Ramos (cell line): ENCODE results near the gene JPT2.

Experiments used
- in situ Hi-C: fragments of 300-500 bp; cut with MboI; formaldehyde crosslinking; loops from one replicate; pipeline ENCODE4 v1.14.3; 2022; ENCODE audit warnings: low sequenced_read_pairs; ENCODE audit not compliant: unreplicated experiment

JPT2 gene, protein sequence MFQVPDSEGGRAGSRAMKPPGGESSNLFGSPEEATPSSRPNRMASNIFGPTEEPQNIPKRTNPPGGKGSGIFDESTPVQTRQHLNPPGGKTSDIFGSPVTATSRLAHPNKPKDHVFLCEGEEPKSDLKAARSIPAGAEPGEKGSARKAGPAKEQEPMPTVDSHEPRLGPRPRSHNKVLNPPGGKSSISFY

DNA sequence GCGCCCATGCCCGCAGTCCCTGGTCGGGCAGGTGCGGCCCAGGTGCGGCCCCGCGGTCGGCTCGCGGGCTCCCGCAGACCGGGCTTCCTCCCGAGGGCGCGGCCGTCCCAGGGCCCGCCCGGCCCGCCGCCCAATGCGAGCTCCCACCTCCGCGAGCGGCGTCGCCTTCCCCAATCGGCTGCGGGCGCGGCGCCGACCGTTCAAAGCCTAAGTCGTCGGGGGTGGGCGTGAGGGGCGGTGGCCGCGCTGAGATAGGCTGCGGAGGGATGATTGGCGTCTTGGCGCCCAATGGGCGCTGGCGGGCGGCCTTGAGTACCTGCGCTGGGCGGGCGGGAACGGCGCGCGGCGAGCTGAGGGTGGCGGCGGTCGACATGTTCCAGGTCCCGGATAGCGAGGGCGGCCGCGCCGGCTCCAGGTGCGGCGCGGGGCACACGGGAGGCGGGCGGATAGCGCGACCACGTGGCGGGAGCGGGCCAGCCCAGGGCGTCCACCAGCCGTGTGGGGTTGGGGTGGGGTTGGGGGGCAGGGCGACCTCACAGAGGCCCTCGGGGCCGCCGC lies at the start of gene JPT2:
TSS of gene JPT2 (plus strand) at position 338 of the 558 bp plus-strand sequence. CDS start at position 372, 34 bp downstream.
- in situ Hi-C loops: no loop called here

DNA sequence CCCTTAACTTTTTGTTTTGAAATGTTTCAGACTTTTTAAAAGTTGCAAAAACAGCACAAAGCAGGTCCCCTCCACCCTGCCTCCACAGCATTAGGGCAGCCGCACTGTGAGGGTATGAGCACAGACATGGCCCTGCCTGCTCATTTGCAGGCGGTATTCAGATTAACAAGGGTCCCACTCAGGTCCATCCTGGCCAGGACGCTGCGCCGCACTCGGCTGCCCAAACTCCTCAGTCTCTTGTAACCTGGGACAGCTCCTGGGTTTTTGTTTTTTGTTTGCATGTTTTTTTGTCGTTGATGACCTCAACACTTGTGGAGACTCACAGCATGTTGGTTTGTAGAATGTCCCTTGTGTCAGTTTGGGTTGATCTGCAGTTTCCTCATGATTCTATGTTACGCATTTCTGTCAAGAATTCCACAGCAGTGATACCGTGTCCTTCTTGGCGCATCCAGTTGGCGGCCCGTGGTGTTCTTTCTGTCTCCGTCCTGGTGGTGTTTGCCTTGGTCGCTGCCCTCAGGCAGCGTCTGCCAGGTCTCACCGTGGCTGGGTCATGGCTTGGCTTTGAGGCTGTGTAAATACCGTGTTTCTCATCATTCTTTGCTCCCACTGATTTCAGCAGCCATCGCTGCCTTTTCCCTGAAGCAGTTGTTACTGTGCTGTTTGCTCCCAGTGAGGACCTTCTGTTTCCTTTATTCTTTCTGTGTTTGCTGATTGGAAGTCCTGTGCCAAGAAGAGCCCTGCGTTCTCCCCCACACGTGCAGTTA lies 47.4 kb upstream of the JPT2 start:
- in situ Hi-C loops: no loop called here

- in situ Hi-C loops: no loop called here
These were observed 46.8 kb upstream of the JPT2 start for GRCh38 chr16:1631230-1631629.

- in situ Hi-C loops: no loop called here
These were observed 46.0 kb upstream of the JPT2 start for GRCh38 chr16:1631931-1632637.

DNA sequence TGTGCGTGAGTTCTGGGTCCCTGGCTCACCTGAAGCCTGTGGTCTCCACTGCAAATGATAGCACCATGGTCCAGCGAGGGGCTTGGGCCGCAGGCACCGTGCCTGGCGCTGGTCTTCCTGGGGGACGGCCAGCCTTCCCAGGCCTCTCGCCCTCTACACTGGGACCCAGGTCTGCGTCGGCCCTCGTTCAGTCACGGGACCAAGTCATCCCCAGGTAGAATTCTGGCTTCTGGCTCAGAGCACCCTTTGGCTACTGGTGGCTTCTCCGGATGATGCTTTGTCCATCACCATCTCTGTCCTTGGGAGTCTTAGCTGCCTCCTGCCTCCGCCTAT lies 45.5 kb upstream of the JPT2 start:
- in situ Hi-C loops: no loop called here

GRCh38 chr16:1633310-1633709 lies 44.8 kb upstream of the JPT2 start:
- in situ Hi-C loops: no loop called here

DNA sequence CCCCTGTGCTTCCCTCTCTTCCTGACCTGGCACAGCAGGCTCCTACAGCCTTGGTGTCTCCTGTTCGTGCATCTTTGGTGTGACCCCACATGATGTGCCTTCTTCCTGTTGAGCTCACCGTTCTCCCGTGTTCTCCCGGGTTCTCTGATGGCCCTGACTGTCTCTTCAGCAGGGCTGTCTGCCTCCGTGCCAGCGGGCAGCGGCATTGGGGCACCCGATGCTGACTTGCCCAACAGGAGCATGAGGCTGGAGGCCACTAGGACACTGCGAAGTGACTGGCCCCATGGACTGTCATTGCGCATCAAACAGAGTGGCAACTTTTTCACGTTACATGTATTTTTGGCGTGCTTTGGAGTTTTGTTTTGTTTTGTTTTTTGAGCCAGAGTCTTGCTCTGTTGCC lies 43.5 kb upstream of the JPT2 start:
- in situ Hi-C loops: no loop called here

GRCh38 chr16:1635070-1635469 lies 43.0 kb upstream of the JPT2 start:
- in situ Hi-C loops: no loop called here

GRCh38 chr16:1637526-1637925 lies 40.6 kb upstream of the JPT2 start:
- in situ Hi-C loops: no loop called here

DNA sequence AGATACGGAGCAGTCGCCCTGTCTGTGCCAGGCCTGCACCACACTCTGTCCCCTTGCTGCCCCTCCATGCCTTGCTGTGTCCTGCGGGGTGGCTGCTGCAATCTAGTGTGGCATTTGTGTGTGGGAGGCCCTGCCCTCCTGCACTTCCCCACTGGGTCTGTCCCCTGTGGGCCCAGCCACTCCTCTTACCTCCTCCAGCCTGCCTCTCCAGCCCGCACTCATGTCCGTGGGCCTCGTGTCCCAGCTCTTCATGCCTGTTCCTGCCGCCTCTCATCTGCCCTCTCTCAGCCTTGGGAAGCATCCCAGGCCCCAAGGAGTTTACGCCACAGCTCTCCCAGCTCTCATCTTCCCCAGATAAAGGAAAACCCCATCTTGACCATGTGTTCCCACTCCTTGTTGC lies 39.3 kb upstream of the JPT2 start:
- in situ Hi-C loops: no loop called here

- in situ Hi-C loops: no loop called here
These were observed 38.8 kb upstream of the JPT2 start for GRCh38 chr16:1639282-1639681.

GRCh38 chr16:1639860-1640259 lies 38.2 kb upstream of the JPT2 start:
- in situ Hi-C loops: no loop called here

DNA sequence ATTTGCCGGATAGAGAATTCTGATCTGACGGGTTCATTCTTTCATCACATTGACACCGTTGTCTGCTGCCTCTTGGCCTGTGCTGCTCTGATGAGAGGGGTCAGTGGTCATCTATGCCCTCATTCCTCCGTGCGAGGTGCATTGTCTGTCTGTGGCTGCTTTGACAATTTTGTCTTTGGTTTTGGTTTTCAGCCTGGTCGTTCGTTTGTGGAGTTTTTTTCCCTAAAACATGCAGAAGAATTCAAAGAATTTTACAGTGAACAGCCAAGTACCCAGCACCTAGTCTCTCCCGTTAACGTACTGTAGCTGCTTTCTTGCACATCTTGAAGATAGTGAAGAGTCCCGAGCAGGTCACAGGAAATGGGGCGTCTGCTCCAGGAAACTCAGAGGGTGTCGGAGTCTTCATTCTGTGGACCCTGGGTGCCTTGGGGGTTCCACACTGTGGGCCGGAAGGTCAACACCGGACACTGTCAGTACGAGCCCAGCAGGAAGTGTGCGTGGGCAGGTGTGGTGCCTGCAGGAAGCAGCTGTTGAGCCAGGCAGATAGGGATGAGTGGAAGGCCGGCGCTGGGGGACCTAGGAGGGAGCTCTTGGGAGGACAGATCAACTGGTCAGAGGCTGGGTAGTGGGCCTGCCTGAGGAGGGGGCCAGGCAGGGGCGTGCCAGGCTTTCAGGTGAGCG lies 37.7 kb upstream of the JPT2 start:
- in situ Hi-C loops: no loop called here

DNA sequence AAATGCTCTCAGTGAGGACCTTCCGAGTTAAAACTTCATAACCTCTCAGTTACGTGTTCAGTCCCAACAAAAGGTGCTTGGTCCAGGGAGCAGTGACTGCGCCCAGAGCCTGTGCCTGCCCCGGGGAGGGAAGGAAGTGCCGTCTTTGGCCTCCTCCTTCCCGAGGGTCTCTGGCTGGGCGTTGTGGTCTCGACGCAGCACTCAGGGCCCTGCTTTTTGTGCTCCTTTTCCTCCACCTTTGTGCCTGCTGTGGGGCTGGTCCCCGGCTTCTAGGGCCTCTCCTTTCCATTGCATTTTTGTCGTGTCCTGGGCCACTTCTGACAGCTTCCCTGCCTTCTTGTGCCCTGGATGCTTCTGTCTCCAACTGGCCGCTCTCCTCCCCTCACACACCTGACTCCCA lies 36.8 kb upstream of the JPT2 start:
- in situ Hi-C loops: no loop called here

- in situ Hi-C loops: no loop called here
These were observed 35.9 kb upstream of the JPT2 start for GRCh38 chr16:1642148-1642547.

DNA sequence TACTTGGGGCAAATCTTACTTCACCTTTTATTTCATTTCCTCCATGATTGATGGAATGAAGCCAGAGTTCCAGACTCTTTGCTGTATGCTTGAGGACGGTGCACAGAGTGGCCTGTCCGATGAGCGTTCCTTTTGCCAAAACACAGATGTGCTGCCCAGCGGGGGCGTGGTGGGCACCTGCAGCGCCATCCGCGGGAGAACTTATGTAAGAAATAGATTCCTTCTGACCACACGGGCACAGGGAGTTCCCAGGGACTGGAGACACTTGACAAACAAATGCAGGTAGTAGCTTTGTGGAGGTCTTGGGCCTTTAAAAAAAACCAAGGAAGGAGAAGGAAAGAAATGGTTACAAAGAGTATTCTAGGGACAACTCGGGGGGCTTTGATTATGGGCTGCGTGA lies 35.3 kb upstream of the JPT2 start:
- in situ Hi-C loops: no loop called here

GRCh38 chr16:1643521-1643920 lies 34.6 kb upstream of the JPT2 start:
- in situ Hi-C loops: no loop called here

GRCh38 chr16:1645914-1646525 lies 32.1 kb upstream of the JPT2 start:
- in situ Hi-C loops: no loop called here

DNA sequence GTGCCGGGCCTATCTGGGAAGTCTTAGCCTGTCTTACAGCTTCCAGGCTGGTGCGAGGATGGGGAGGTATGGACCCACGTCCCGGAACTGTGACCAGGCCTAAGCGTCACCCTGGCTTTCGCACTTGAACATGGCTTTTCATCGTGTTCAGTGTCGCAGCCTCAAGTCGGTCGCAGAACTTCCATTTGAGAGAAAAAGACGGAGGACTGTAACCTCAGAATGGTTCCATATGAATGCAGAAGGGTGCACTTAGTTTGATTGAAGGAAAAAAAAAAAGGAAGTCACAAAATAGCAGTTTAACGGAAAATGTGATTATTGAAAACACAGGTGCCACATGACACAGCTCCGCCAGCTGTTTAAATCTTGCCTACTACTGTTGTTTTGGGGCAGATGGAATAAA lies 30.2 kb upstream of the JPT2 start:
- in situ Hi-C loops: no loop called here

DNA sequence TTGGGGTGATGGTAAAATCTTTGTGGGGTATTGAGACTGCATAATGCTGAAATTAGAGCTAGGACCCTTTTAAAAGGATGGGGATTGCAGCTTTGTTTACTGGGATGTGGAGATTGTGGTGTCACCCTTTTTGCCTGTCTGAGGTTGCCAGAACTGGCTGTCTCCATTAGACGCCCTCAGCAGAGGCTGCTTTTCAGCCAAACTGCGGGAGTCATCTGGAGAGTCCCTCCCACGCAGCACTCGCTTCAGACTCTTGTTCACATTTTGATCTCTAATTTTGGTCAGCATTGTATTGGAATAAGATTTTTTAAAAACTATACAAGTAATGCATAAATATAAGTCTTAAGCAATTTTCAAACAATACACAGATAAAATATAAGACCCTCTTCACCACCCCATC lies 27.9 kb upstream of the JPT2 start:
- in situ Hi-C loops: no loop called here
